ENCODE data around the gene KCTD2.

The KCTD2 gene

GRCh38 chr17:75090871-75091854 lies 44.1 kb downstream of the KCTD2 start:
- no peak for TF ChIP-seq CTCF (IDR thresholded peaks at IDR 0.05)

- TF ChIP-seq CTCF (IDR thresholded peaks at IDR 0.05) = no peak
These were observed 44.9 kb downstream of the KCTD2 start for GRCh38 chr17:75091855-75092327.

GRCh38 chr17:75093548-75094158 lies 46.6 kb downstream of the KCTD2 start:
- no peak for TF ChIP-seq CTCF (IDR thresholded peaks at IDR 0.05)

GRCh38 chr17:75094871-75095399 lies 47.9 kb downstream of the KCTD2 start:
- no peak for TF ChIP-seq CTCF (IDR thresholded peaks at IDR 0.05)

- no peak for TF ChIP-seq CTCF (IDR thresholded peaks at IDR 0.05)
These were observed 49.1 kb downstream of the KCTD2 start for GRCh38 chr17:75096082-75096625.

- TF ChIP-seq CTCF (IDR thresholded peaks at IDR 0.05) = no peak
These were observed 50.8 kb downstream of the KCTD2 start for GRCh38 chr17:75097865-75098264.

GRCh38 chr17:75098861-75099260 lies 51.8 kb downstream of the KCTD2 start:
- TF ChIP-seq CTCF (IDR thresholded peaks at IDR 0.05) = no peak
